Progenitor cell of endocrine pancreas (in vitro differentiated cells): Measurements from ENCODE around the gene DSE. TPM values are rescaled to one million over a fixed set of nuclear protein-coding genes. Genes with fewer than 3 reads are reported as not detected.

Experiments
- DNase-seq: peaks from one replicate; pipeline ENCODE4 v3.0.0; 2021; ENCODE audit warnings: low spot score; ENCODE audit not compliant: unreplicated experiment
- H3K27ac Mint-ChIP-seq: 2 replicates; pipeline ENCODE4 v1.8.0; 2021; ENCODE audit warnings: mild to moderate bottlenecking, moderate library complexity, mixed read lengths
- H3K27me3 Mint-ChIP-seq: 2 replicates; pipeline ENCODE4 v1.8.0; 2021; ENCODE audit warnings: mixed read lengths
- H3K36me3 Mint-ChIP-seq: 2 replicates; pipeline ENCODE4 v1.8.0; 2022; ENCODE audit warnings: mixed read lengths; ENCODE audit not compliant: insufficient read depth
- H3K4me1 Mint-ChIP-seq: 2 replicates; pipeline ENCODE4 v1.8.0; 2021; ENCODE audit warnings: low read depth, mixed read lengths
- H3K4me3 Mint-ChIP-seq: 2 replicates; pipeline ENCODE4 v1.8.0; 2021; ENCODE audit warnings: low read depth, mild to moderate bottlenecking, moderate library complexity, mixed read lengths
- H3K9me3 Mint-ChIP-seq: 2 replicates; pipeline ENCODE4 v1.8.0; 2021; ENCODE audit warnings: low read depth, mixed read lengths
- CTCF ChIP-seq: fragments of 200-600 bp; sonication (generic); IDR thresholded peaks from one replicate; pipeline ENCODE4 v1.5.0; 2021; ENCODE audit warnings: antibody characterized with exemption, mild to moderate bottlenecking; ENCODE audit not compliant: unreplicated experiment
- total RNA-seq: library from RNA; stranded (reverse); gene quantifications from 2 replicates; pipeline ENCODE4 v1.2.1, GENCODE V29; 2021

The DSE gene
- total RNA-seq, 1 donor from 2014 or later = 20.4 TPM

- no peaks in the 10 kb centered on the region for H3K9me3 Mint-ChIP-seq
- H3K36me3 Mint-ChIP-seq = no peaks in the 10 kb centered on the region
- H3K4me1 Mint-ChIP-seq = peaks cover 2% of the 10 kb centered on the region
- no peak overlapping the region for H3K27ac Mint-ChIP-seq
- no peak for TF ChIP-seq CTCF
- DNase-seq = no peak
- H3K4me3 Mint-ChIP-seq = no peak overlapping the region
- H3K27me3 Mint-ChIP-seq = no peaks in the 10 kb centered on the region
These were observed 18.0 kb upstream of the DSE start for GRCh38 chr6:116352515-116353471.

- H3K27ac Mint-ChIP-seq = no peak overlapping the region
- no peaks in the 10 kb centered on the region for H3K27me3 Mint-ChIP-seq
- H3K9me3 Mint-ChIP-seq = no peaks in the 10 kb centered on the region
- H3K4me3 Mint-ChIP-seq = no peak overlapping the region
- H3K36me3 Mint-ChIP-seq = no peaks in the 10 kb centered on the region
- no peak for DNase-seq
- H3K4me1 Mint-ChIP-seq = peaks cover 2% of the 10 kb centered on the region
- TF ChIP-seq CTCF = no peak
These were observed 16.5 kb upstream of the DSE start for GRCh38 chr6:116354236-116354635.

GRCh38 chr6:116355796-116356195 is 15.0 kb upstream of the DSE start:
- Mint-ChIP-seq H3K36me3 (no peaks in the 10 kb centered on the region), H3K27ac (no peak overlapping the region), H3K4me1 (peaks cover 2% of the 10 kb centered on the region), H3K4me3 (no peak overlapping the region), H3K9me3 (no peaks in the 10 kb centered on the region), H3K27me3 (no peaks in the 10 kb centered on the region)
- DNase-seq = no peak
- TF ChIP-seq CTCF = no peak

- H3K27me3 Mint-ChIP-seq = no peaks in the 10 kb centered on the region
- H3K36me3 Mint-ChIP-seq = peaks cover 1% of the 10 kb centered on the region
- no peak for TF ChIP-seq CTCF
- DNase-seq = no peak
- no peak overlapping the region for H3K27ac Mint-ChIP-seq
- H3K4me1 Mint-ChIP-seq = no peaks in the 10 kb centered on the region
- no peak overlapping the region for H3K4me3 Mint-ChIP-seq
- no peaks in the 10 kb centered on the region for H3K9me3 Mint-ChIP-seq
These were observed 11.6 kb upstream of the DSE start for GRCh38 chr6:116359131-116359530.

GRCh38 chr6:116359835-116360234 is 10.9 kb upstream of the DSE start:
- Mint-ChIP-seq H3K9me3 (no peaks in the 10 kb centered on the region), H3K27ac (no peak overlapping the region), H3K27me3 (no peaks in the 10 kb centered on the region), H3K36me3 (peaks cover 1% of the 10 kb centered on the region), H3K4me3 (no peak overlapping the region), H3K4me1 (no peaks in the 10 kb centered on the region)
- no peak for TF ChIP-seq CTCF
- no peak for DNase-seq
